AG08395 (cell line): ENCODE measurements around the gene ABHD6.
A peak's percentile ranks its signal among the peaks of the same experiment; 100 is the strongest.
"Not testable (repeated sequence)": the region's sequence is repeated elsewhere in the genome, so short reads cannot be mapped to it uniquely, and the experiment has no call there.

Source experiments
- DNase-seq: peaks from one replicate; pipeline ENCODE4 v3.0.0; 2012; ENCODE audit warnings: mixed read lengths, low spot score

Gene ABHD6, protein sequence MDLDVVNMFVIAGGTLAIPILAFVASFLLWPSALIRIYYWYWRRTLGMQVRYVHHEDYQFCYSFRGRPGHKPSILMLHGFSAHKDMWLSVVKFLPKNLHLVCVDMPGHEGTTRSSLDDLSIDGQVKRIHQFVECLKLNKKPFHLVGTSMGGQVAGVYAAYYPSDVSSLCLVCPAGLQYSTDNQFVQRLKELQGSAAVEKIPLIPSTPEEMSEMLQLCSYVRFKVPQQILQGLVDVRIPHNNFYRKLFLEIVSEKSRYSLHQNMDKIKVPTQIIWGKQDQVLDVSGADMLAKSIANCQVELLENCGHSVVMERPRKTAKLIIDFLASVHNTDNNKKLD

DNA sequence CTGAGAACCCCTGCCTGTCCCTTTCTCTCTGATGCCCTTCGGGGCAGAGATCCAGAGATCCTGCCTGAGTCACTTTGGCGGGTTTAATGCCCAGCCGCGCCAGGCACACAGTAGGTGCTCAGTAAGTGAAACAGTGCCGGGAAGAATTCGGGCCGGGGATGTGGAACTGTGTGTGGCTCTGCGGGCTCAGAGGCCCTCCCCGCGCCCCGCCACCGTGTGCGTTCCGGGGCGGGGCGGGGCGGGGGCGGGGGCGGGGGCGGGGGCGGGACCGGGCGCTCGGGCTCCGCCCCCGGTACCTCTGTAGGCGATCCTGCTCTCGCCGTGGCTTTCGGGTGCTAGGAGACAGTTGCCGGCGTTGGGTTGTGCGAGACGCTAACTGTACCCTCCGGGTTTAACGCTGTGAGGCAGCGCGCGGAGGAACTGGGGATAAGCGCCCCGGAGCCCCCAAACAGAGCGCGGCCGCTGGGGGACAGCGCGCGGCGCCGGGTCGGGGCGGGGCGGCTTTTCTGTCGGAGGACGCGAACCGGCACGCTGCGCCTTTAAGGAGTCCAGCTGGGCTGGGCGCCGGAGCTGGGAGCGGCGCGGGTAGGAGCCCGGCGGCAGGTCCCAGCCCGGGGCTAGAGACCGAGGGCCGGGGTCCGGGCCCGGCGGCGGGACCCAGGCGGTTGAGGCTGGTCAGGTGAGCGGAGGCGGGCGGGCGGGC lies at the start of gene ABHD6:
ABHD6 (plus strand) TSS at position 555 of the 703 bp plus-strand sequence. CDS start 18,795 bp downstream, outside the sequence.
- DNase-seq, result peak; percentile 88

DNA sequence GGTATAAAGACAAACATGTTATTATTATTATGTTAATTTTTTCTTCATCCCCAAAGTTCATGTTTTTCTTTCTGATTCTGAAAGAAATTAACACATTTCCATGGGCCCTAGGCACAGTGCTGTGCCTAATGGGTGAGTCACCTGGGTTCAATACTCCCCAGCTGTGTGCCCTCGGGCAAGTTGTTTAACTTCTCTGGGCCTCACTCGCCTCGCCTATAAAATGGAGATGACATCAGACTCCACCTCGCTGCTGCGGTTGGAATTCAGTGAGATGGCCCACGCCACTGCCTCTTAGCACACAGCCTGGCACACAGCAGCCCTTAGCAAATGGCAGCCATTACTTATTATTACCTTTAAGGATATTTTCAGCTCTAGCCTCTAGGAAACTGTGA lies 49.4 kb upstream of the ABHD6 start:
- DNase-seq, result no peak

DNA sequence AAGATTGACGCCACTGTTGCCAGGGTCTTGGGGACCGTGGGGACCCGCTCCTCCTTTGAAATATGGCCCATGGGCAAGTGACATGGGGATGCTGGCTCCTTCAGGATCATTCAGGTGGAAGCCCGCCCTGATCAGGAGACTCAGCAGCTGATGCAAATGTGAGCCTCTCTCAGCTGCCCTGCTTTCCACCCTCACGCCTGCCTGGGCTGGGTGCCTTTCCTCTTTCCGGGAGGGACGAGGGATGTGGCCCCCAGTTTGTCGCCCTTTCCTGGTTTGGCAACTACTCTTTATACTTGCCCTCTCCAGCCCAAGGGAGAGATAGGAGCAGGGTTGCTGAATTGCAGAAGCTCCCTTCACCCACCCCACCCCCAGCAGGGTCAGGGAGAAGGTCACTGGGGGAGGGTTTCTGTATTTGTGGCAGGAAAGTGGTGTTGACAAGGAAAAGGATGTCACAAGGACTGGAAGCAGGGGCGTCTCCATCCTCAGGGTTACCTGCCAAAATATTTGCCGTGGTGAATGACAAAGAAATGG lies 48.6 kb upstream of the ABHD6 start:
- DNase-seq, result no peak

GRCh38 chr3:58189691-58190090 lies 47.9 kb upstream of the ABHD6 start:
- DNase-seq, result no peak

DNA sequence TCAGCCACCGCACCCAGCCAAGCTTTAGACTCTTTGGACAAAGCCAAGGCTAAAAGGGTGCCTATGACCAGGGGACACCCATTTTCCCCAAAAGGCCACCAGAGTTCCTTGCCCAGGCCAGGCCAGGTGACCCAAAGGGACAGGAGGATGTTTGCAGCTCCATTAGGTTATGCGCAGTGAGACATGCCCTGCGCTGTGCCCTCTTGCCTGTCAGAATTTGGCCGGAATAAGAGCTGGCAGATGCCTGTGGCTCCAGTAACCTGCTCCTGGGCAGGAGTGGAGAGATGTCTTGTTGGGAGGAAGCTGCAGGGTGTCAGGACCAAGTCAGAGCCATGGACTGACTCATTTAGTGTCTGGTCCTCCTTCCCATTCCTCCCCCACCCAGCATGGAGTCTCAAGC lies 47.3 kb upstream of the ABHD6 start:
- no peak for DNase-seq

DNA sequence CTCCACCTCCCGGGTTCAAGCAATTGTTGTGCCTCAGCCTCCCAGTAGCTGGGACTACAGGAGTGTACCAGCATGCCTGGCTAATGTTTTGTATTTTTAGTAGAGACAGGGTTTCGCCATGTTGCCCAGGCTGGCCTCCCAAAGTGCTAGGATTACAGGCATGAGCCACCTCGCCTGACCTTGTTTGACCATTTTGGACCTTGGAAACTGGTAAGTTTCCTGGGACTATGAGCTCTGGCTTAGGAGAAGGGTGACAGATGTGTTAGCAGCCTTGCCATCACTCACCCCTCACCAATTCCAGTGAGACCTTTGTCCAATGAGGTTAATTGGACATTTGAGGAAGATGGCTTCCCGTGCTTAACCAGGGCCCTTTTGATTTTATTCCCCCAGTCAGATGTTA lies 46.7 kb upstream of the ABHD6 start:
- no peak for DNase-seq

GRCh38 chr3:58191361-58191991 lies 46.1 kb upstream of the ABHD6 start:
- no peak for DNase-seq

- DNase-seq, result no peak
Observed at GRCh38 chr3:58192069-58192468, 45.5 kb upstream of the ABHD6 start.

GRCh38 chr3:58193682-58194407 lies 43.7 kb upstream of the ABHD6 start:
- no peak for DNase-seq

DNA sequence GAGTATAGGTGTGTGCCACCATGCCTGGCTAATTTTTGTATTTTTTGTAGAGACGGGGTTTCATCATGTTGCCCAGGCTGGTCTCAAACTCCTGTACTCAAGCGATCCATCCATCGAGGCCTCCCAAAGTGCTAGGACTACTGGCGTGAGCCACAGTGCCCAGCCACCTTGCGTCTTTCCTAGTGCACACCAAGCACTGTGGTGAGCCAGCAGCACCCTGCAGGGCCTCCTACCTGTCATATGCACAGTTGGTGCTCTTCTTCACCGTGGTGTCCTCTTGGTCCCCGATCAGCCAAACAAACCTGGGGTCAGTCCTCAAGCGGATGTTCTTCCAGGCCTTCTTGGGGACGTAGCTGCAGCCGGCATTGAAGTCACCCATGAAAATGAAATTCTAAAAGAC lies 40.0 kb upstream of the ABHD6 start:
- no peak for DNase-seq

- DNase-seq, result no peak
Observed at GRCh38 chr3:58198362-58198761, 39.2 kb upstream of the ABHD6 start.

- no peak for DNase-seq
Observed at GRCh38 chr3:58198804-58199203, 38.8 kb upstream of the ABHD6 start.

DNA sequence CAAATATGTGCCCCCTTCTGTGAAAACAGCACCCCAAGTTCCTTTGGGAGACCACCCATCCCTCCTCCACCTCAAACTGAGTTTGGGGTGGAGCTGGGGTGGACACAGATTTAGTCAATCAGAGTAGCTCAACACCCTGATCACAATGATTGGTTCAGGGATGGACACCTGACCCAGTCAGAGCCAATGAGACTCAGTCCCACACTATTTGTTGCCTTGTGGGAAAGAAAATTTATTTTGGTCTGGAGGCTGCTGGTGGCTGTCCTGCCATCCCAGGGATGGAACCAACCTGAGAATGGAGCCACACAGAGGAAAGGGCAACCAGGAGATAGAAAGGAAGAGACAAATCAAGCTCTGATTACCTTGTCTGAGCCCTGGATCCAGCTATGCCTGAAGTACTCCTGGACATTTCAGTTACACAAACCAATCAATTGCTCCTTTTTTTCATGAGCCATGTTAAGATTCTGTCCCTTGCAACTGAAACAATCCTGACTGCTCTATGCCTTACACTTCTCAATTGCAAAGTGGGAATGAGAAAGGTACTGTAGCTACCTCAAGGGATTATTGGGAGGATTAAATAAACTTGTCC lies 37.4 kb upstream of the ABHD6 start:
- no peak for DNase-seq

DNA sequence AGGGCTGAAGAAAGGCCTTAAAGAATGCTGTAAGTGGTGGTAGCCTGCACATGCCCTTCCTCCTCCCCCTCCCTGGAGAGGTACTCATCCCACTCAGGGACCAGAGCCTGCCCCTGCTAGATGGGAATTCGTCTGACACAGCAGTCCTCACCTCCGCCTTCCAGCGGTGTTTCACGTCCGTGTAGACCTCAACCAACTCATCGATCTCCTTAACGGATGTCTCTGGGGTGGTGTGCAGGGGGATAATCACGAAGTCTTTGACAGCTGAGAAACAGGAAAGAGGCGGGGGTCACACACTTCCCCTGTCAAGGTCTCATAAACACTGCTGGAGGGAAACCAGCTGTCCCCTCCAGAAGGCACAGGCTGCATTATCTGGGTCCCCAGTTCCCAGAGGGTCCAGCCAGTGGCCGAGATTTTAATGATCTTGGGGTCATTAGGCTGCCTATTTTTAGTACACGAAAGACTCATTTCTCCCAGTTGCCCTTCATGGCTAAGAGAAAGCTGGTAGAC lies 36.7 kb upstream of the ABHD6 start:
- DNase-seq, result no peak

- not testable (repeated sequence) for DNase-seq
Observed at GRCh38 chr3:58201451-58201850, 36.1 kb upstream of the ABHD6 start.

- DNase-seq, result no peak
Observed at GRCh38 chr3:58202917-58203360, 34.7 kb upstream of the ABHD6 start.

DNA sequence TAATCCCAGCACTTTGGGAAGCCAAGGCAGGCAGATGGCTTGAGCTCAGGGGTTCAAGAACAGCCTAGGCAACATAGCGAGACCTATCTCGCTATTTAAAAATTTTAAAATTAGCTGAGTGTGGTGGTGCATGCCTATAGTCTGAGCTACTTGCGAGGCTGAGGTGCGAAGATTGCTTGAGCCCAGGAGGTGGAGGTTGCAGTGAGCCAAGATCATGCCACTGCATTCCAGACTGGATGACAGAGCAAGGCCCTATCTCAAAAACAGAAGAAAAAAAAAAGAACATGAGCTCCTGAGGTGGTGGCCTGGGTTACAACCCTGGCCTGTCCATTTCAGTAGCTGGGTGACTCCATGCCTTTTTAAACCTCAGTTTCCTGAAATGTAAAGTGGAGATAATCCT lies 34.1 kb upstream of the ABHD6 start:
- no peak for DNase-seq

DNA sequence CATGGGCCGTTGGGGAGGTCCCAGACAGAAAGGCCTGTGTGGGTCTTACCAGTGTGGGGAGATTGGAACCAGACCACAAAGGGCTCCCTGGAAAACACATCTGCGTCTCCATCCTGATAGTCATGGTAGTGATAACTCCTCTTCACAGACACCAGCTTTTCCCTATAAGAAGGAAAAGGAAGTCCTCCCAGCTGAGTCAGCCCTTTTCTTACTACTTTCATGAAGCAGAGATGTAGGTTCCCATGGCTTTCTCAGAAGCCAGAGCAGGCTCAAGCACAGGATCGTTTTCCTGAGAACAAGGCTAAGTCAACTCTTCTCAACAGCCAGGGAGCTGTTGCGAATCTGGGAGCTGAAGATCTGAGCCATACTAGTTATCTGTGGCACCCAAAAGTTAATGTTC lies 32.9 kb upstream of the ABHD6 start:
- DNase-seq, result no peak

- DNase-seq, result no peak
Observed at GRCh38 chr3:58205981-58206380, 31.6 kb upstream of the ABHD6 start.

DNA sequence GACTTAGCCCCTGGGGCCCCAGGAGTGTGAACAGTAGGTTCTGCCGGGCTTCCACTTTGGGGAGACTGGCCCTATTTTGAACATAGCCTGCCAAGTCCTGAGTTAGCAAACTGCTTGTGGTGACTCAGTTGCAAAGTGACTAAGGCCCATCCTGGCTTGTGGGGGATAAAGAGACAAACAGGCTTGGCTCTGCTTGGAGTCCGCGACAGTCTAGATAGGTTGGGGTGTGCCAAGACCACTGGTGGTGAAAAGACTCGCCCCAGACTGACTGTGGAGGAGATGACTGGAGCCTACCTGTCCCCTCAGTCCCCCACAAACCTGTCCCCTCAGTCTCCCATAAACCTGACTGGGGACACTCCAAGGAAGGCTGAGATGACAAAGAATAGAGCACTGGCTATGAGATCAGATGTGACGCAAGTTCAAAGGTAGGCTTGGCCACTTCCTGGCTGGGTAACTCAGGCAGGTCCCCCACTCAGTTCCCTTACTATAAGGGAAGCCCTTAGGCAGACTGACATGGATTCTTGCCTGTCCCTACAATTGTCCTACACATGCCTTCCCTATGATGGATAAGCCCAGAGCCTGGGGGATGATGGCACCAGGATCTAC lies 31.1 kb upstream of the ABHD6 start:
- DNase-seq, result peak; percentile 73

- DNase-seq, result no peak
Observed at GRCh38 chr3:58207954-58208353, 29.6 kb upstream of the ABHD6 start.
